Measurements from ENCODE around the gene PPP1R14D.

Gene PPP1R14D

GRCh38 chr15:40776537-40777141 is 51.9 kb downstream of the PPP1R14D start:
- DNase-seq, result no peak

GRCh38 chr15:40775740-40776536 is 52.6 kb downstream of the PPP1R14D start:
- DNase-seq, result no peak

- DNase-seq, result no peak
Observed at GRCh38 chr15:40775007-40775406, 53.5 kb downstream of the PPP1R14D start.

- DNase-seq, result no peak
Observed at GRCh38 chr15:40773902-40774301, 54.6 kb downstream of the PPP1R14D start.

- no peak for DNase-seq
Observed at GRCh38 chr15:40773496-40773895, 55.0 kb downstream of the PPP1R14D start.

- no peak for DNase-seq
Observed at GRCh38 chr15:40772014-40772413, 56.5 kb downstream of the PPP1R14D start.

- no peak for DNase-seq
Observed at GRCh38 chr15:40771242-40771641, 57.3 kb downstream of the PPP1R14D start.

- DNase-seq, result no peak
Observed at GRCh38 chr15:40770147-40770721, 58.3 kb downstream of the PPP1R14D start.

GRCh38 chr15:40769274-40770146 is 59.0 kb downstream of the PPP1R14D start, which contains the start of gene C15orf62:
TSS of gene C15orf62 (plus strand) at chr15:40769980. CDS start at chr15:40770496, 516 bp downstream.
- no peak for DNase-seq

- no peak for DNase-seq
Observed at GRCh38 chr15:40768521-40769273, 59.8 kb downstream of the PPP1R14D start.

GRCh38 chr15:40767838-40768500 is 60.5 kb downstream of the PPP1R14D start:
- DNase-seq, result no peak

- DNase-seq, result no peak
Observed at GRCh38 chr15:40766906-40767837, 61.3 kb downstream of the PPP1R14D start.

- no peak for DNase-seq
Observed at GRCh38 chr15:40766194-40766815, 62.2 kb downstream of the PPP1R14D start.
